Activated T-helper 17 cell treated with anti-CD3 and anti-CD28 coated beads, Interleukin-2, amount 50 U/mL, for 72 hours (primary cell): ENCODE results near the gene NHLRC4. TPM values are rescaled to one million over a fixed set of nuclear protein-coding genes. Genes with fewer than 3 reads are reported as not detected.
"Not testable (repeated sequence)": the region's sequence is repeated elsewhere in the genome, so short reads cannot be mapped to it uniquely, and the experiment has no call there.

Source experiments
- ATAC-seq: fragments of 150-1000 bp; cut with Tn5 transposase; replicated peaks from 2 replicates; pipeline ENCODE4 v1.10.0; 2021; ENCODE audit warnings: mild to moderate bottlenecking, moderate library complexity
- H3K27ac Mint-ChIP-seq: one replicate; pipeline ENCODE4 v1.8.0; 2022; ENCODE audit warnings: mixed read lengths
- H3K27me3 Mint-ChIP-seq: one replicate; pipeline ENCODE4 v1.8.0; 2022; ENCODE audit warnings: mixed read lengths
- H3K36me3 Mint-ChIP-seq: one replicate; pipeline ENCODE4 v1.8.0; 2022; ENCODE audit warnings: low read depth, mild to moderate bottlenecking, mixed read lengths
- H3K4me1 Mint-ChIP-seq: one replicate; pipeline ENCODE4 v1.8.0; 2022; ENCODE audit warnings: mixed read lengths
- H3K4me3 Mint-ChIP-seq: one replicate; pipeline ENCODE4 v1.8.0; 2022; ENCODE audit warnings: mild to moderate bottlenecking, mixed read lengths
- H3K9me3 Mint-ChIP-seq: one replicate; pipeline ENCODE4 v1.8.0; 2022; ENCODE audit warnings: mixed read lengths
- total RNA-seq, 2 donors: library from RNA; stranded (reverse); gene quantifications; one replicate each; pipeline ENCODE4 v1.2.3, GENCODE V29; 2022

Gene NHLRC4
- total RNA-seq, 2 donors from 2014 or later, result 0.80 to 1.1 TPM

DNA sequence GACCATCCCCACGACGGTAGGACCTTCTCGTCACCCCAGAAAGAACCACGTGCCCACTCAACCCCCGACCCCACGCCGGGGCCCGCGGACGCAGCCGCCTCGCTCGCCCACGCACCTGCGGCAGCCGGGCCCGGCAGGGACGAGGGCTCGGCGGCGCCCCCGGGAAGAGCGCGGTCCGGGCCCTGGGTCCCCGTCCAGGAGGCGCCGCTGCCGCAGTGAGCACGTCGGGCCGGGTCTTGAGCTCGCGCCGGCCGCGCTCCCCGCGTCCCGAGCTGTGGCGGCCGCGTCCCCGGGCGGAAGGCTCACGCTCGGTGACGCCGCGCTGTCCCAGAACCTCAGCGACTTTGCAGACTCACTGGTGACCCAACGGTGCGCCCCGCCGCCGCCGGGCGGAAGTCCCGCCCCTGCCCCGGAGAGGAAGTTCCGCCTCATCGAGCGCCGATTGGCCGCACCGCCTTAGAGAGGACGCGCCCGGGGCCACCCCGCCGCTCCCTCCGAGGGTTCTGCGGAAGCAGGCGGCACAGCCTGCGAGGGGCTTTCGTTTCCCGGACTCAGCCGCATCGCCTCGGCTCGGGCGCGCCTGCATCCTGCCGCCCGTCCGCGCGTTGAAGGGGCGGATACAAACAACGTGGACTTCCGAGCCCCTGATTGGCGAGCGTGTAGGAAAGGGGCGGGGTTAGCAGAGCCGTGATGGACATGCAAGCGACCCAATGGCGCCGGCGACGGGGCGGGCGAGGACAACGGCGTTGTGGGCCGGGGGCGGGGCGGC is 22.3 kb downstream of the NHLRC4 start:
- Mint-ChIP-seq H3K27me3 (no peaks in the 10 kb centered on the region), H3K27ac (peak overlapping the region; percentile 90), H3K4me1 (peaks cover 19% of the 10 kb centered on the region), H3K4me3 (peak overlapping the region; percentile 81), H3K9me3 (no peaks in the 10 kb centered on the region), H3K36me3 (peaks cover 16% of the 10 kb centered on the region)
- peak; percentile 82 for ATAC-seq

DNA sequence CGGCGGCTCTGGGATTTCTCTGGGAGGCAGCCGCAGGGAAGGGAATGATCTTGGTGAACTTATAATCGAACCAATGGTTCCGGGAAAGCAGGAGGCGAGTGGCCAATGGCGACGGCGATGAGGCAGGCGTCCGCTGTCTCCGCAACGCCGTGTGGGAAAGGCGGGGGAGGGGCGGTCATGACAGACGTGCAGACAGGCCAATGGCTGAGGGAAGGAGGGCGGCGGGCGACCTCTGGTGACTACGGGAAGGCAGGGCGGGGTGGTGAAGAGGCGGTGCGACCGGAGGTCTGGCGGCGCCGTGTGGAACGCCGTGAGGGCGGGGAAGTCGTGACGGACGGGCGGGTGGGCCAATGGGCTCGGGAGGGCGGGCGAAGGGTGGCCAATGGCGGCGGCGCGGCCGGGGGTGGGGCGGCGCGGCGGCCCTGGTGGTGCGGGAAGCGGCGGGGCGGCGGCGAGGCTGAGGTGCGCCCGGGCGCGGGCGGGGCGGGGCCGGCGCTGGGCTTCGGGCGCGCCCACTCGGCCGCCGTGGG is 22.9 kb downstream of the NHLRC4 start, which contains the start of gene RAB40C:
TSS of gene RAB40C (plus strand) at position 409 of the 530 bp plus-strand sequence. CDS start 226 bp downstream, outside the sequence.
- Mint-ChIP-seq H3K9me3 (no peaks in the 10 kb centered on the region), H3K4me1 (peaks cover 19% of the 10 kb centered on the region)

DNA sequence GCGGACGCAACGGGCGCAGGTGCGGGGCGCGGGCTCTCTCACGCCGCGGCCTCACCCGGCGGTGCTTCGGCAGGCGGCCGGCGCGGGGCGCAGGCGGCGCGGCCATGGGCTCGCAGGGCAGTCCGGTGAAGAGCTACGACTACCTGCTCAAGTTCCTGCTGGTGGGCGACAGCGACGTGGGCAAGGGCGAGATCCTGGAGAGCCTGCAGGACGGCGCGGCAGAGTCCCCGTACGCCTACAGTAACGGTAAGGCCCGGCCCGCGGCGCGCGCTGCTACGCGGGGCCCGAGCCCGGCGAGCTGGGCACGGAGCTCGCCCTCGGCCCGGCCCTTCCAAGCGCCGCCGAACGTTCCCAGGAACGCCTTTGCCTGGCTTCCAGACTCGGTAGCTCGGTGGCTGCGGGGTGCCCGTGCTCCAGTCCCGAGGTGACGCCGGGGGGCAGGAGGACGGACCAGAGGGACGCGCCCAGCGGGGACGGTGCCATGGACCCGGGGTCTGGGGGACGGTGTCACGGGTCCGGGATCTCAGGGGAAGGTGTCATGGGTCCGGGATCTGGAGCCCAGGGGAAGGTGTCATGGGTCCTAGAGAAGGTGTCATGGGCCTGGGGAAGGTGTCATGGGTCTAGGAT is 23.5 kb downstream of the NHLRC4 start:
- H3K27me3 Mint-ChIP-seq, result no peaks in the 10 kb centered on the region
- H3K4me1 Mint-ChIP-seq, result peaks cover 19% of the 10 kb centered on the region
- H3K9me3 Mint-ChIP-seq, result no peaks in the 10 kb centered on the region
- H3K27ac Mint-ChIP-seq, result peak overlapping the region; percentile 83
- peak overlapping the region; percentile 92 for H3K4me3 Mint-ChIP-seq
- no peak for ATAC-seq
- peaks cover 16% of the 10 kb centered on the region for H3K36me3 Mint-ChIP-seq

More for the DNA sequence above, 22.9 kb downstream of the NHLRC4 start, which contains the start of gene RAB40C:
- ATAC-seq, result peak; percentile 88
- Mint-ChIP-seq H3K27ac (peak within 1 kb of the TSS; percentile 90), H3K36me3 (peaks cover 16% of the 10 kb centered on the region), H3K27me3 (no peaks in the 10 kb centered on the region), H3K4me3 (peak within 1 kb of the TSS; percentile 92)

DNA sequence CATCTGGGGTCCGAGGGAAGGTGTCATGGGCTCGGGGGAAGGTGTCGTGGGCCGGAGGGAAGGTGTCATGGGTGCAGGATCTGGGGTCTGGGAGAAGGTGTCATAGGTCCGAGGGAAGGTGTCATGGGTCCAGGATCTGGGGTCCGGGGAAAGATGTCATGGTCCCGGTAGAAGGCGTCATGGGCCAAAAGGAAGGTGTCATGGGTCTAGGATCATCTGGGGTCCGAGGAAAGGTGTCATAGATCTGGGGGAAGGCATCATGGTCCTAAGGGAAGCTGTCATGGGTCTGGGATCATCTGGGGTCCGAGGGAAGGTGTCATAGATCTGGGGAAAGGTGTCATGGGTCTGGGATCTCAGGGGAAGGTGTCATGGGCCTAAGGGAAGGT is 24.0 kb downstream of the NHLRC4 start:
- Mint-ChIP-seq H3K27ac (peak overlapping the region; percentile 83), H3K4me3 (peak overlapping the region; percentile 92), H3K9me3 (no peaks in the 10 kb centered on the region), H3K4me1 (peaks cover 20% of the 10 kb centered on the region), H3K36me3 (peaks cover 16% of the 10 kb centered on the region), H3K27me3 (no peaks in the 10 kb centered on the region)
- no peak for ATAC-seq

DNA sequence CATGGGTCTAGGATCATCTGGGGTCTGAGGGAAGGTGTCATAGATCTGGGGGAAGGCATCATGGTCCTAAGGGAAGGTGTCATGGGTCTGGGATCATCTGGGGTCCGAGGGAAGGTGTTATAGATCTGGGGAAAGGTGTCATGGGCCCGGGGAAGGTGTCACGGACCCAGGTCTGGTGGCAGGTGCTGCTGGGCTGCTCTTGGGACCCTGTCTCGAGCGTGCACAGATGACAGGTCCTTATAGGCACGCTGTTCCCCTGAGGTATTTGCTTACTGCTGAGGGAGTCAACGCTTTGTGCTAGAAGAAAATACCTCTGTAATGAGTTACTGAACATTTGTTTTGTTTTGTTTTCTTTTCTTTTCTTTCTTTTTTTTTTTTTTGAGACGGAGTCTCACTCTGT is 24.4 kb downstream of the NHLRC4 start:
- ATAC-seq, result no peak
- H3K27ac Mint-ChIP-seq, result peak overlapping the region; percentile 83

DNA sequence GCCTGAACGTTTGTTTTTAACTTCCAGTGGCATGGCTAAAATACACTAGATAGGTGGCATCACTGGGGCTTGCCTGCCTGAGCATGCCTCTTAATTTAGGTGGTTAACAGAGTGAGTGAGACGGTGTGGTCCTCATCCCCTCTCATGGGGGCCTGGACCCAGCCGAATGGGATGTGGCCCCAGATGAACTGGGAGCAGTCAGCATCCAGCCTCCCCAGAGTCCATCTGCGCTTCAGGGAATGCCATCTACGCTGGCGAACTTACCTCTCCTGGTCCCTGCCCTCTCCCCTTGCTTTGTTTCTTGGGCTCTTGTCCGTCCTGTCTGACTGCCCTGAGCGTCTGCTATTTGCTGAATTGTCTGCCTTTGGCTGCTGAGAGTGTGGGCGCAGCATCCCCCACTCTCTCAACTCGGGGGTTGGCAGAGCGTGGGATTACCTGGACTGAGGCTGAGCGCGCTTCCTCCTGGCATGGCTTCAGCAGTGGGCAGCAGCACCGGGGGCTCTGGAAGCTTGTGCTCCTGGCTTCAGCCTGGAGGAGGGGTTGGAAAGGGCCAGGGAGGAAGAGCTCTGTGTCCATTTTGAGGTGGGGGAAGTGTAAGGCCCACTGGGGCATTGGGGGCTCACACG is 25.2 kb downstream of the NHLRC4 start:
- H3K4me3 Mint-ChIP-seq, result peak overlapping the region; percentile 92
- peaks cover 19% of the 10 kb centered on the region for H3K36me3 Mint-ChIP-seq
- H3K4me1 Mint-ChIP-seq, result peaks cover 28% of the 10 kb centered on the region
- no peak for ATAC-seq
- H3K27ac Mint-ChIP-seq, result no peak overlapping the region
- no peaks in the 10 kb centered on the region for H3K9me3 Mint-ChIP-seq
- no peaks in the 10 kb centered on the region for H3K27me3 Mint-ChIP-seq

More for the DNA sequence above, 24.4 kb downstream of the NHLRC4 start:
- H3K36me3 Mint-ChIP-seq, result peaks cover 16% of the 10 kb centered on the region
- H3K27me3 Mint-ChIP-seq, result no peaks in the 10 kb centered on the region
- peaks cover 24% of the 10 kb centered on the region for H3K4me1 Mint-ChIP-seq
- peak overlapping the region; percentile 92 for H3K4me3 Mint-ChIP-seq
- H3K9me3 Mint-ChIP-seq, result no peaks in the 10 kb centered on the region

DNA sequence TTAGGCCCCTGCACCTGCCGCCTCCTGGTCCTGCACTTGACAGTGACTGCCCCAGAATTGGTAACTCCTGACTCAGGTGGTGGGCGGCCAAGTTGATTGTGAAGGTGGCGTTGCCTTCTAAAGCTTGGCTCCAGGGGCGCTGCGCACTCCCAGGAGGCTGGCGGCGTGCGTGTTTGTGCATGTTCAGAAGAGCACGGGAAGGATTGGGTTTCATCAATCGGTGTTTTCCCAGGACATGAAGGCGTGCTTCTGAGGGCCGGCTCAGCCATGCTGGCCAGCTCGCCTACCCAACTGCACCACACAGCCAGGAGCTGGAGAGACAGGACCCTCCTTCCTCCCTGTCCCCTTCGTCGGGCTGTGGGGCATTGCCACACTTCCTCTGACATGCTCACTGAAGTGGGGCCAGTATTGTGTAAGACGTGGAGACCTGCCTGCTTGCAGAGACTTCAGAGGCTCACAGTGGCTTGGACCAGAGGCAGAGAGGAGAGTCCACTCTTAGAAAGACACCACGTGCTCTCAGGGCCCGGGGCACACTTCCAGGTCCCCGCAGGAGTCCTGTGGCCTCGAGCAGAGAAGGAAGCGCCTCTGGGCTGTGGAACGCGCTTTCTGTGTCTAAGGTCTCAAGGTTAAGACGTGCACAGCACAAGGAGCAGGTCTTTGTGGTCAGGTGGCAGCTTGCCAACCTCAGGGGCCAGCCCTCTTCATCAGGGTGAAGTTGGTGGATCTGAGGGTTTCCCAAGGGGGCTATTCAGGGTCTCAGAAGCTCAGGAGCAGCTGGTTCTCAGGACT is 25.9 kb downstream of the NHLRC4 start:
- Mint-ChIP-seq H3K9me3 (no peaks in the 10 kb centered on the region), H3K36me3 (peaks cover 15% of the 10 kb centered on the region), H3K4me1 (peaks cover 28% of the 10 kb centered on the region), H3K27ac (no peak overlapping the region), H3K27me3 (no peaks in the 10 kb centered on the region), H3K4me3 (no peak overlapping the region)
- no peak for ATAC-seq

GRCh38 chr16:593406-593805 is 26.6 kb downstream of the NHLRC4 start:
- no peaks in the 10 kb centered on the region for H3K9me3 Mint-ChIP-seq
- peaks cover 8% of the 10 kb centered on the region for H3K36me3 Mint-ChIP-seq
- peaks cover 28% of the 10 kb centered on the region for H3K4me1 Mint-ChIP-seq
- ATAC-seq, result no peak
- no peaks in the 10 kb centered on the region for H3K27me3 Mint-ChIP-seq
- H3K27ac Mint-ChIP-seq, result peak overlapping the region; percentile 47
- no peak overlapping the region for H3K4me3 Mint-ChIP-seq

GRCh38 chr16:593807-594206 is 27.0 kb downstream of the NHLRC4 start:
- Mint-ChIP-seq H3K4me3 (no peak overlapping the region), H3K4me1 (peaks cover 28% of the 10 kb centered on the region), H3K36me3 (peaks cover 4% of the 10 kb centered on the region), H3K9me3 (no peaks in the 10 kb centered on the region), H3K27me3 (no peaks in the 10 kb centered on the region), H3K27ac (peak overlapping the region; percentile 47)
- no peak for ATAC-seq

- no peaks in the 10 kb centered on the region for H3K27me3 Mint-ChIP-seq
- no peak for ATAC-seq
- H3K9me3 Mint-ChIP-seq, result no peaks in the 10 kb centered on the region
Measured at GRCh38 chr16:595094-595528, 28.3 kb downstream of the NHLRC4 start.

DNA sequence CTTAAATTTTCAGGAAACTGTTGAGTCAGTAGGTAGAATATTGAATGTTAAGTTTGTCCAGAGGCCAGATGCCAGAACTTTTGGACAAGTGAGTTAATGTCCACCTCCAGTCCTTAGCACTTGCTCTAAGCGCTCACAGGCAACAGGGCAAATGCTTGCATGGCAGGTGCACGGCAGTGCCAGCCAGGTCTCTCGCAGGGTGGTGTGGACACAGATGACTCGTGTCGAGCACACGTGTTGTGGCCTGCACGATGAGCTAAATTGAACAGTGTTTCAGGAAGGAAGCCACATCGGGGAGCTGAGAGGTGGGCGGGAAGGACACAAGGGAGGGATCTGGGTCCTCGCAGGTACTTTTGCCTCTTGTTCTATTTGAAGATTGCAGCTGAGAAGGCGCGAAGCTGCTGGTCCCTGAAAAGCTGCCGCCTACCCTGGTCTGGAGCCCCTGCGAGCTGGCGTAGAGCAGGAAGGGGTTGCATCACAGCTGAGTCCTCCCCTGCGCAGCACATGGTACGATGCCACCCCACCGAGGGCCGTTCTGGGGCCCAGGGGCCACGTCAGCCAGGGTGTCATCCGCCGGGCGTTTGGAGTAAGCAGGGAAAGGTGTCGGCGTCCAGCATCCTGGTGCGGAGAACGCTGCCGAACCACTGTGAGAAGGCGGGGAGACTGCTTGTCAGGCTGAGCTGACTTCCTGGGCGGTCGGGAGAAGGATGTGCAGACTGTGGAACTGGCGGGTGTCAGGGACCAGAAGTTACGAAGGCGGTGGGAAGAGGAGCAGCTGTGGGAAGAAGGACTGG is 29.3 kb downstream of the NHLRC4 start:
- Mint-ChIP-seq H3K36me3 (peaks cover 4% of the 10 kb centered on the region), H3K9me3 (no peaks in the 10 kb centered on the region), H3K4me3 (no peak overlapping the region), H3K4me1 (peaks cover 21% of the 10 kb centered on the region), H3K27me3 (no peaks in the 10 kb centered on the region), H3K27ac (no peak overlapping the region)
- no peak for ATAC-seq

More at GRCh38 chr16:595094-595528, 28.3 kb downstream of the NHLRC4 start:
- H3K4me3 Mint-ChIP-seq, result no peak overlapping the region
- H3K27ac Mint-ChIP-seq, result no peak overlapping the region
- peaks cover 28% of the 10 kb centered on the region for H3K4me1 Mint-ChIP-seq
- peaks cover 4% of the 10 kb centered on the region for H3K36me3 Mint-ChIP-seq

DNA sequence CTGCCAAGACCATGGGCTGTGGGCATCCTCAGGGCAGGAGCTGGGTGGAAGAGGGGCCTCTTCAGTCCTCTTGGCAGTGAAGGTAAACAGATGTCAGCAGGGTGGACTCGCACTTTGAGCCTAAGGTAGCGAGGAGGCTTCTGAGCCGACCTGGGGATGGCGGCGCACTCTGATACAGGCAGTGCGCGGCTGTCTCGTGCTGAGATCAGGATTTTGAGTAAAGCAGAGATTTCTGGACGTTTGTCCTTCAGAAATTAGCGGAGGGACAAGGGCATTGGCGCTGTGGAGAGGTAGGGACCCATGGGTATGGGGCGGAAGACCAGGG is 29.9 kb downstream of the NHLRC4 start:
- Mint-ChIP-seq H3K27me3 (no peaks in the 10 kb centered on the region), H3K27ac (no peak overlapping the region), H3K4me1 (peaks cover 20% of the 10 kb centered on the region), H3K4me3 (no peak overlapping the region), H3K9me3 (no peaks in the 10 kb centered on the region), H3K36me3 (peaks cover 4% of the 10 kb centered on the region)
- no peak for ATAC-seq

DNA sequence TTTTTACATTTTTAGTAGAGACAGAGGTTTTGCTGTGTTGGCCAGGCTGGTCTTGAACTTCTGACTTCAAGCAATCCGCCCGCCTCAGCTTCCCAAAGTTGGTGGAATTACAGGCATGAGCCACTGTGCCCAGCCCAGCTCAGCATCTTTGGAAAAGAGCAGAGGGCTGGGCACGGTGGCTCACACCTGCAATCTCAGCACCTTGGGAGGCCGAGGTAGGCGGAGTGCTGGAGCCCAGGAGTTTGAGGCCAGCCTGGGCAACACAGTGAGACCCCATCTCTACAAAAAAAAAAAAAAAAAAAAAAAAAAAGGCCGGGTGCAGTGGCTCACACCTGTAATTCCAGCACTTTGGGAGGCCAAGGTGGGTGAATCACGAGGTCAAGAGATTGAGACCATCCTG is 30.9 kb downstream of the NHLRC4 start:
- not testable (repeated sequence) for H3K27me3 Mint-ChIP-seq, H3K36me3 Mint-ChIP-seq

More for the DNA sequence above, 30.9 kb downstream of the NHLRC4 start:
- peaks cover 15% of the 10 kb centered on the region for H3K4me1 Mint-ChIP-seq
- not testable (repeated sequence) for H3K4me3 Mint-ChIP-seq, ATAC-seq, H3K9me3 Mint-ChIP-seq, H3K27ac Mint-ChIP-seq
